Ovary (tissue), 3 donors: ENCODE measurements around the gene ZNF681.

ENCODE experiments used
- CTCF ChIP-seq, 3 donors: fragments of 450-650 bp in 2 of 3; fragments of 200-600 bp in 1 of 3; IDR thresholded peaks; one replicate each; pipeline versions ENCODE4 v1.5.1 to v1.8.0; 2016 to 2022; ENCODE audit warnings: antibody characterized with exemption in 3 of 3, mild to moderate bottlenecking in 1 of 3
- EP300 ChIP-seq: sonication (generic); formaldehyde crosslinking; IDR thresholded peaks from one replicate; pipeline ENCODE4 v1.6.1; 2017; ENCODE audit warnings: antibody characterized with exemption
- POLR2A ChIP-seq: fragments of 450-650 bp; IDR thresholded peaks from one replicate; pipeline ENCODE4 v1.6.1; 2017; ENCODE audit warnings: antibody characterized with exemption, mild to moderate bottlenecking, moderate library complexity
- donor health status: DM: no; HTN: no; CAD: no.

GRCh38 chr19:23790641-23791488 lies 32.2 kb upstream of the ZNF681 start:
- TF ChIP-seq CTCF (IDR thresholded peaks at IDR 0.05) = no peak
- TF ChIP-seq POLR2A = no peak
- no peak for TF ChIP-seq EP300
